Astrocyte (in vitro differentiated cells and primary cell): ENCODE results near the gene HINFP.

Experiments
- EZH2 ChIP-seq: IDR thresholded peaks from 2 replicates; pipeline ENCODE4 v1.6.1; 2012; ENCODE audit warnings: mild to moderate bottlenecking, low read length, inconsistent platforms; ENCODE audit not compliant: insufficient read depth
- TF ChIP-seq, protein P1 (sequence below): IDR thresholded peaks from 2 replicates; pipeline ENCODE4 v1.5.1; 2011; ENCODE audit warnings: low read depth, mild to moderate bottlenecking, inconsistent platforms, low read length, moderate library complexity; ENCODE audit not compliant: insufficient read depth

DNA sequence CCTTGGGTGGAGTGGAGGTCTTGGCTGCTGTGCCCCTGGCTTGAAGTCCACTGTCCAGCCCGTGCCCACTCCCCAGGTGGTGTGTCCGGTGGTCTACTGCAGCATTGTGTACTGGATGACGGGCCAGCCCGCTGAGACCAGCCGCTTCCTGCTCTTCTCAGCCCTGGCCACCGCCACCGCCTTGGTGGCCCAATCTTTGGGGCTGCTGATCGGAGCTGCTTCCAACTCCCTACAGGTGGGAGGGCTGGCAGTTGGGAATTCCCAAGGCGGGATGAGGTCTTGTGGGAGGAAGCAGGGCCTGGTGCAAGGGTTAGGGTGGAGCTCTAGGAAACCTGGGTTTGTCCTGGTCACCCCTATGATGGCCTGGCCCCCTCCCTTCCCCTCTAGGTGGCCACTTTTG is 38.8 kb downstream of the HINFP start:
- TF ChIP-seq, protein P1, sequence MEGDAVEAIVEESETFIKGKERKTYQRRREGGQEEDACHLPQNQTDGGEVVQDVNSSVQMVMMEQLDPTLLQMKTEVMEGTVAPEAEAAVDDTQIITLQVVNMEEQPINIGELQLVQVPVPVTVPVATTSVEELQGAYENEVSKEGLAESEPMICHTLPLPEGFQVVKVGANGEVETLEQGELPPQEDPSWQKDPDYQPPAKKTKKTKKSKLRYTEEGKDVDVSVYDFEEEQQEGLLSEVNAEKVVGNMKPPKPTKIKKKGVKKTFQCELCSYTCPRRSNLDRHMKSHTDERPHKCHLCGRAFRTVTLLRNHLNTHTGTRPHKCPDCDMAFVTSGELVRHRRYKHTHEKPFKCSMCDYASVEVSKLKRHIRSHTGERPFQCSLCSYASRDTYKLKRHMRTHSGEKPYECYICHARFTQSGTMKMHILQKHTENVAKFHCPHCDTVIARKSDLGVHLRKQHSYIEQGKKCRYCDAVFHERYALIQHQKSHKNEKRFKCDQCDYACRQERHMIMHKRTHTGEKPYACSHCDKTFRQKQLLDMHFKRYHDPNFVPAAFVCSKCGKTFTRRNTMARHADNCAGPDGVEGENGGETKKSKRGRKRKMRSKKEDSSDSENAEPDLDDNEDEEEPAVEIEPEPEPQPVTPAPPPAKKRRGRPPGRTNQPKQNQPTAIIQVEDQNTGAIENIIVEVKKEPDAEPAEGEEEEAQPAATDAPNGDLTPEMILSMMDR = no peak
- no peak for TF ChIP-seq EZH2
